K562 (cell line): ENCODE data around the gene EXOC4. TPM values are rescaled to one million over a fixed set of nuclear protein-coding genes. Genes with fewer than 3 reads are reported as not detected.

Experiments
- CC2D1A ChIP-seq: fragments of 450-650 bp; IDR thresholded peaks from 2 replicates; pipeline ENCODE4 v1.6.1; 2017; ENCODE audit warnings: mild to moderate bottlenecking
- E2F3 ChIP-seq: fragments of 250-450 bp; sonication (Bioruptor Pico); IDR thresholded peaks from 2 replicates; pipeline ENCODE4 v1.4.0; 2020; ENCODE audit warnings: mild to moderate bottlenecking
- SLC30A9 ChIP-seq: fragments of 250-450 bp; sonication (Bioruptor Pico); IDR thresholded peaks from 2 replicates; pipeline ENCODE4 v1.8.0; 2022; ENCODE audit warnings: mild to moderate bottlenecking, moderate library complexity
- TAF15 ChIP-seq: fragments of 200-400 bp; formaldehyde crosslinking; IDR thresholded peaks from 2 replicates; pipeline ENCODE4 v1.6.1; 2017; ENCODE audit warnings: mild to moderate bottlenecking, low read depth, low read length, moderate library complexity
- ZNF311 ChIP-seq: fragments of 250-450 bp; sonication (Bioruptor Pico); IDR thresholded peaks from 2 replicates; pipeline ENCODE4 v1.4.0; 2020; ENCODE audit warnings: mild to moderate bottlenecking, moderate library complexity
- ZNF324 ChIP-seq: fragments of 250-450 bp; sonication (Bioruptor Pico); IDR thresholded peaks from 2 replicates; pipeline ENCODE4 v1.4.0; 2020; ENCODE audit warnings: mild to moderate bottlenecking
- ZNF444 ChIP-seq: fragments of 250-450 bp; sonication (Bioruptor Pico); IDR thresholded peaks from 2 replicates; pipeline ENCODE4 v1.4.0; 2020; ENCODE audit warnings: mild to moderate bottlenecking, moderate library complexity
- polyA plus RNA-seq, 8 experiments: library from polyadenylated mRNA; depleted of rRNA in 4 of 8; stranded (reverse) in 5 of 8; unstranded in 3 of 8; fragments of >200 nt; fragmentation: Nextera tagmentation in 2 of 8; fragmentation: Illumina TruSeq in 1 of 8; extraction: Ambion mirVana in 2 of 8; extraction: Trizol in 1 of 8; gene quantifications; 2 replicates each; pipeline versions ENCODE4 v1.2.1 to v1.2.3, GENCODE V29; 2011 to 2014; ENCODE audit warnings: inconsistent platforms in 1 of 8, missing spikeins in 1 of 8
- total RNA-seq, 7 experiments: library from RNA; depleted of rRNA in 6 of 7; stranded (reverse); fragments of >200 nt in 6 of 7; fragmentation: Illumina TruSeq in 2 of 7; extraction: Trizol in 2 of 7; gene quantifications; 2 replicates each; pipeline versions ENCODE4 v1.2.1 to v1.2.3, GENCODE V29; 2011 to 2021; ENCODE audit warnings: low replicate concordance in 1 of 7
- TF ChIP-seq, protein P1 (sequence below): IDR thresholded peaks from 2 replicates; pipeline ENCODE4 v1.6.1; 2014; ENCODE audit warnings: antibody characterized with exemption
- TF ChIP-seq, protein P2 (sequence below): fragments of 250-450 bp; sonication (Bioruptor Pico); IDR thresholded peaks from 2 replicates; pipeline ENCODE4 v1.4.0; 2020; ENCODE audit warnings: mild to moderate bottlenecking, moderate library complexity
- TF ChIP-seq, protein P3 (sequence below): fragments of 450-650 bp; IDR thresholded peaks from 2 replicates; pipeline ENCODE4 v1.6.1; 2017; ENCODE audit warnings: antibody characterized with exemption, mild to moderate bottlenecking

The EXOC4 gene
- total and polyA plus RNA-seq, 9 of the 15 experiments (the other 6 are each of a cell fraction or from before 2014, with no cell fraction given): 18.5 to 73.1 (median 46.6) TPM

DNA sequence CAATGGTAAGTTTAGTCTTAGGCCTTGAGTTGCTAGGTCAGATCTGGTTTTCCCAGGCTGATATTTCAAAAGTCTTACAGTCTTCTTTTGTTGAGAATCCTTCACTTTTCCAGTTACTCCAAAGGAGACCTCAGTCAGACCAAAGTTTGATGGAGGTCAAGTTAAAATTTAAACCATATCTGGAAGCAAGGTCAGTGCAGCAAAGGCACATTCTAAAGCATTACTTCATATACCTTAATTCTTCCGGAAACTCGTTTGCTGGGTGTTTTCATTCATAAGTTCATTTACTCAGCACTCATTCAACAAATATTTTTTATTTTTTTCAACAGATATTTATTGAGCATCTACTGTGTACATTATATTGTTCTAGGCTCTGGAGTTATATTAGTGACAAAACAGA lies 471.3 kb downstream of the EXOC4 start (continued):
- TF ChIP-seq, protein P1, sequence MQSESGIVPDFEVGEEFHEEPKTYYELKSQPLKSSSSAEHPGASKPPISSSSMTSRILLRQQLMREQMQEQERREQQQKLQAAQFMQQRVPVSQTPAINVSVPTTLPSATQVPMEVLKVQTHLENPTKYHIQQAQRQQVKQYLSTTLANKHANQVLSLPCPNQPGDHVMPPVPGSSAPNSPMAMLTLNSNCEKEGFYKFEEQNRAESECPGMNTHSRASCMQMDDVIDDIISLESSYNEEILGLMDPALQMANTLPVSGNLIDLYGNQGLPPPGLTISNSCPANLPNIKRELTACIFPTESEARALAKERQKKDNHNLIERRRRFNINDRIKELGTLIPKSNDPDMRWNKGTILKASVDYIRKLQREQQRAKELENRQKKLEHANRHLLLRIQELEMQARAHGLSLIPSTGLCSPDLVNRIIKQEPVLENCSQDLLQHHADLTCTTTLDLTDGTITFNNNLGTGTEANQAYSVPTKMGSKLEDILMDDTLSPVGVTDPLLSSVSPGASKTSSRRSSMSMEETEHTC: no peak
- TF ChIP-seq ZNF324: no peak
- no peak for TF ChIP-seq ZNF311 (CRISPR knock-in tag)
- TF ChIP-seq, protein P2, sequence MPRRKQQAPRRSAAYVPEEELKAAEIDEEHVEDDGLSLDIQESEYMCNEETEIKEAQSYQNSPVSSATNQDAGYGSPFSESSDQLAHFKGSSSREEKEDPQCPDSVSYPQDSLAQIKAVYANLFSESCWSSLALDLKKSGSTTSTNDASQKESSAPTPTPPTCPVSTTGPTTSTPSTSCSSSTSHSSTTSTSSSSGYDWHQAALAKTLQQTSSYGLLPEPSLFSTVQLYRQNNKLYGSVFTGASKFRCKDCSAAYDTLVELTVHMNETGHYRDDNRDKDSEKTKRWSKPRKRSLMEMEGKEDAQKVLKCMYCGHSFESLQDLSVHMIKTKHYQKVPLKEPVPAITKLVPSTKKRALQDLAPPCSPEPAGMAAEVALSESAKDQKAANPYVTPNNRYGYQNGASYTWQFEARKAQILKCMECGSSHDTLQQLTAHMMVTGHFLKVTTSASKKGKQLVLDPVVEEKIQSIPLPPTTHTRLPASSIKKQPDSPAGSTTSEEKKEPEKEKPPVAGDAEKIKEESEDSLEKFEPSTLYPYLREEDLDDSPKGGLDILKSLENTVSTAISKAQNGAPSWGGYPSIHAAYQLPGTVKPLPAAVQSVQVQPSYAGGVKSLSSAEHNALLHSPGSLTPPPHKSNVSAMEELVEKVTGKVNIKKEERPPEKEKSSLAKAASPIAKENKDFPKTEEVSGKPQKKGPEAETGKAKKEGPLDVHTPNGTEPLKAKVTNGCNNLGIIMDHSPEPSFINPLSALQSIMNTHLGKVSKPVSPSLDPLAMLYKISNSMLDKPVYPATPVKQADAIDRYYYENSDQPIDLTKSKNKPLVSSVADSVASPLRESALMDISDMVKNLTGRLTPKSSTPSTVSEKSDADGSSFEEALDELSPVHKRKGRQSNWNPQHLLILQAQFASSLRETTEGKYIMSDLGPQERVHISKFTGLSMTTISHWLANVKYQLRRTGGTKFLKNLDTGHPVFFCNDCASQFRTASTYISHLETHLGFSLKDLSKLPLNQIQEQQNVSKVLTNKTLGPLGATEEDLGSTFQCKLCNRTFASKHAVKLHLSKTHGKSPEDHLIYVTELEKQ (CRISPR knock-in tag): no peak
- TF ChIP-seq ZNF444 (CRISPR knock-in tag): no peak
- TF ChIP-seq SLC30A9 (CRISPR knock-in tag): no peak
- TF ChIP-seq TAF15: no peak
- no peak for TF ChIP-seq E2F3 (CRISPR knock-in tag)
- no peak for TF ChIP-seq CC2D1A
- TF ChIP-seq, protein P3, sequence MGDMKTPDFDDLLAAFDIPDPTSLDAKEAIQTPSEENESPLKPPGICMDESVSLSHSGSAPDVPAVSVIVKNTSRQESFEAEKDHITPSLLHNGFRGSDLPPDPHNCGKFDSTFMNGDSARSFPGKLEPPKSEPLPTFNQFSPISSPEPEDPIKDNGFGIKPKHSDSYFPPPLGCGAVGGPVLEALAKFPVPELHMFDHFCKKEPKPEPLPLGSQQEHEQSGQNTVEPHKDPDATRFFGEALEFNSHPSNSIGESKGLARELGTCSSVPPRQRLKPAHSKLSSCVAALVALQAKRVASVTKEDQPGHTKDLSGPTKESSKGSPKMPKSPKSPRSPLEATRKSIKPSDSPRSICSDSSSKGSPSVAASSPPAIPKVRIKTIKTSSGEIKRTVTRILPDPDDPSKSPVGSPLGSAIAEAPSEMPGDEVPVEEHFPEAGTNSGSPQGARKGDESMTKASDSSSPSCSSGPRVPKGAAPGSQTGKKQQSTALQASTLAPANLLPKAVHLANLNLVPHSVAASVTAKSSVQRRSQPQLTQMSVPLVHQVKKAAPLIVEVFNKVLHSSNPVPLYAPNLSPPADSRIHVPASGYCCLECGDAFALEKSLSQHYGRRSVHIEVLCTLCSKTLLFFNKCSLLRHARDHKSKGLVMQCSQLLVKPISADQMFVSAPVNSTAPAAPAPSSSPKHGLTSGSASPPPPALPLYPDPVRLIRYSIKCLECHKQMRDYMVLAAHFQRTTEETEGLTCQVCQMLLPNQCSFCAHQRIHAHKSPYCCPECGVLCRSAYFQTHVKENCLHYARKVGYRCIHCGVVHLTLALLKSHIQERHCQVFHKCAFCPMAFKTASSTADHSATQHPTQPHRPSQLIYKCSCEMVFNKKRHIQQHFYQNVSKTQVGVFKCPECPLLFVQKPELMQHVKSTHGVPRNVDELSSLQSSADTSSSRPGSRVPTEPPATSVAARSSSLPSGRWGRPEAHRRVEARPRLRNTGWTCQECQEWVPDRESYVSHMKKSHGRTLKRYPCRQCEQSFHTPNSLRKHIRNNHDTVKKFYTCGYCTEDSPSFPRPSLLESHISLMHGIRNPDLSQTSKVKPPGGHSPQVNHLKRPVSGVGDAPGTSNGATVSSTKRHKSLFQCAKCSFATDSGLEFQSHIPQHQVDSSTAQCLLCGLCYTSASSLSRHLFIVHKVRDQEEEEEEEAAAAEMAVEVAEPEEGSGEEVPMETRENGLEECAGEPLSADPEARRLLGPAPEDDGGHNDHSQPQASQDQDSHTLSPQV: no peak
